Lung (tissue), 12 donors: ENCODE data around the gene STX10. TPM values are rescaled to one million over a fixed set of nuclear protein-coding genes. Genes with fewer than 3 reads are reported as not detected.

Experiments
- ATAC-seq: fragments of 200-7000 bp; cut with Tn5 transposase; one replicate; pipeline ENCODE4 v1.9.1; 2020; ENCODE audit warnings: moderate number of reproducible peaks; ENCODE audit not compliant: insufficient read depth, low FRiP score
- DNase-seq, 3 donors: peaks; one replicate each; pipeline ENCODE4 v3.0.0-alpha.2; 2013 to 2017
- H3K27ac ChIP-seq, 2 donors: one replicate each; pipeline ENCODE4 v1.5.1; 2013; ENCODE audit warnings: mild to moderate bottlenecking in 2 of 2, moderate library complexity in 2 of 2, control low read depth in 1 of 2, inconsistent platforms in 1 of 2, low read depth in 1 of 2, low read length in 1 of 2
- H3K27me3 ChIP-seq, 3 donors: one replicate each; pipeline ENCODE4 v1.5.1; 2013; ENCODE audit warnings: low read length in 2 of 3; ENCODE audit not compliant: control insufficient read depth in 3 of 3, insufficient read depth in 3 of 3
- H3K36me3 ChIP-seq, 4 donors: one replicate each; pipeline ENCODE4 v1.5.1; 2013; ENCODE audit warnings: low read length in 4 of 4, mild to moderate bottlenecking in 1 of 4, moderate library complexity in 1 of 4; ENCODE audit not compliant: control insufficient read depth in 4 of 4, insufficient read depth in 4 of 4
- H3K4me1 ChIP-seq, 5 donors: one replicate each; pipeline ENCODE4 v1.5.1; 2013; ENCODE audit warnings: low read length in 5 of 5, mild to moderate bottlenecking in 2 of 5, moderate library complexity in 1 of 5; ENCODE audit not compliant: control insufficient read depth in 5 of 5, insufficient read depth in 5 of 5
- H3K4me3 ChIP-seq: one replicate; pipeline ENCODE4 v1.5.1; 2013; ENCODE audit warnings: mild to moderate bottlenecking, control low read depth, moderate library complexity
- H3K9ac ChIP-seq, 2 donors: one replicate each; pipeline ENCODE4 v1.5.1; 2013; ENCODE audit warnings: low read length in 2 of 2, control low read depth in 1 of 2; ENCODE audit not compliant: insufficient read depth in 1 of 2
- H3K9me3 ChIP-seq, 4 donors: one replicate each; pipeline ENCODE4 v1.5.1; 2013; ENCODE audit warnings: low read length in 3 of 4, mild to moderate bottlenecking in 1 of 4, moderate library complexity in 1 of 4; ENCODE audit not compliant: control insufficient read depth in 4 of 4, insufficient read depth in 3 of 4
- CTCF ChIP-seq: IDR thresholded peaks from 2 replicates; pipeline ENCODE4 v1.5.1; 2012; ENCODE audit warnings: mild to moderate bottlenecking; ENCODE audit errors: control extremely low read depth, extremely low read depth
- WGBS, 2 donors: extraction: QIAGEN DNeasy Blood & Tissue Kit; methylation state at CpG; one replicate each; pipeline ENCODE4 v1.1.7; 2013; 5-methylcytosine and 5-hydroxymethylcytosine counted together
- polyA plus RNA-seq, 2 donors: library from polyadenylated mRNA; stranded (reverse); fragments of 200-250 nt; gene quantifications; one replicate each; pipeline ENCODE4 v1.2.1, GENCODE V29; 2013
- total RNA-seq, 2 donors: library from RNA; depleted of rRNA in 1 of 2; stranded (reverse); fragments of >200 nt in 1 of 2; gene quantifications; one replicate each; pipeline ENCODE4 v1.2.1, GENCODE V29; 2014 to 2021
- donor health status: control.
- donor health status: control.
- donor health status: Bipolar disorder and iron deficiency.
- donor health status: healthy.
- donor health status: DM: yes; HTN: yes; CAD: no.

The STX10 gene
- total and polyA plus RNA-seq, 4 donors: 45.8 to 136 (median 111) TPM

- peak; percentile 86 to 92 (median 91) for DNase-seq
- Histone ChIP-seq H3K4me1 (peaks cover 0 to 16% (median 0%) of the 10 kb centered on the region in 5 donors), H3K27ac (peak overlapping the region; percentile 88 to 98), H3K4me3 (peak overlapping the region; percentile 95), H3K36me3 (peaks cover 0 to 15% (median 0%) of the 10 kb centered on the region in 4 donors), H3K9me3 (no peaks in the 10 kb centered on the region), H3K9ac (peak overlapping the region; percentile 91), H3K27me3 (no peaks in the 10 kb centered on the region)
- 0 to 1% methylated on average over 21 of the region's 21 CpGs for WGBS, 2 donors
- TF ChIP-seq CTCF: no peak
- peak; percentile 21 for ATAC-seq
Measured at GRCh38 chr19:13154241-13154778, 4.1 kb upstream of the STX10 start.

GRCh38 chr19:13153569-13154240 lies 3.5 kb upstream of the STX10 start:
- no peak for TF ChIP-seq CTCF
- Histone ChIP-seq H3K4me3 (peak overlapping the region; percentile 95), H3K27me3 (no peaks in the 10 kb centered on the region), H3K9ac (peak overlapping the region; percentile 91), H3K36me3 (peaks cover 0 to 15% (median 0%) of the 10 kb centered on the region in 4 donors), H3K9me3 (no peaks in the 10 kb centered on the region), H3K4me1 (peaks cover 0 to 18% (median 3%) of the 10 kb centered on the region in 5 donors), H3K27ac (peak overlapping the region; percentile 88 to 98)
- no peak for ATAC-seq
- 0 to 1% methylated on average over 56 to 69 of the region's 69 CpGs for WGBS, 2 donors
- DNase-seq: peak; percentile 69 to 72 (median 69)

GRCh38 chr19:13152974-13153568 lies 2.9 kb upstream of the STX10 start:
- peak overlapping the region; percentile 91 to 97 for H3K9ac ChIP-seq
- H3K27me3 ChIP-seq: no peaks in the 10 kb centered on the region
- WGBS, 2 donors: 0% methylated on average over 59 of the region's 59 CpGs
- H3K4me3 ChIP-seq: peak overlapping the region; percentile 95
- no peaks in the 10 kb centered on the region for H3K9me3 ChIP-seq
- H3K4me1 ChIP-seq: peaks cover 0 to 20% (median 5%) of the 10 kb centered on the region in 5 donors
- H3K27ac ChIP-seq: peak overlapping the region; percentile 88 to 98
- ATAC-seq (peak; percentile 37), DNase-seq (peak; percentile 98 to 99 (median 99))
- TF ChIP-seq CTCF: peak; percentile 14
- H3K36me3 ChIP-seq: peaks cover 0 to 15% (median 0%) of the 10 kb centered on the region in 4 donors
